ENCODE results near the gene NDUFV2. TPM values are rescaled to one million over a fixed set of nuclear protein-coding genes. Genes with fewer than 3 reads are reported as not detected.
"Not testable (repeated sequence)": the region's sequence is repeated elsewhere in the genome, so short reads cannot be mapped to it uniquely, and the experiment has no call there.

NDUFV2 gene
- total RNA-seq, 1 experiment from 2014 or later: 215 TPM

DNA sequence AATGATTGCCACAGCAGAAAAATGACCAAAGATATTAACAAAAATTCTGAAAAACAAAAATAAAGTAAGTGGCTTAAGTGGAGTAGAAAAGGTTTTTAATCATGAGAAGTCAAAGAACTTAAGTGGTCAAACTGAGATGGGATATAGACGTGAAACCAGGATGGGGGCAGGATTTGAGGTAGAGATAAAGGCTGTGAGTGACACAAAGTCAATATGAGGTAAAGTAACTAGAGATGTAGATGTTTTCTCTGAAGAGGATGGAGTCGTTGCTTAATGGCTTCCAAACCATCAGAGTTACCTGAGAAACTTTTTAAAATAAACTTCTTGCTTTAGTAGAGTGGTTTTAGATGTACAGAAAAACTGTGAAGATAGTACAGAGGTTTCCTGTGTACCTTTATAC, 55.3 kb downstream of the NDUFV2 start:
- H3K79me2 ChIP-seq (ENCODE audit: low read depth): peaks cover 24% of the 10 kb centered on the region; the same call in 1 of the 2 replicates
- BruUV-seq (replicated peaks): no TSS peak
- no peaks in the 10 kb centered on the region for H3K4me1 ChIP-seq (replicated peaks; ENCODE audit: insufficient read depth)
- intact Hi-C loops (cut with micrococcal nuclease; ENCODE audit: unreplicated experiment): no loop called here
- TF ChIP-seq, protein P1, sequence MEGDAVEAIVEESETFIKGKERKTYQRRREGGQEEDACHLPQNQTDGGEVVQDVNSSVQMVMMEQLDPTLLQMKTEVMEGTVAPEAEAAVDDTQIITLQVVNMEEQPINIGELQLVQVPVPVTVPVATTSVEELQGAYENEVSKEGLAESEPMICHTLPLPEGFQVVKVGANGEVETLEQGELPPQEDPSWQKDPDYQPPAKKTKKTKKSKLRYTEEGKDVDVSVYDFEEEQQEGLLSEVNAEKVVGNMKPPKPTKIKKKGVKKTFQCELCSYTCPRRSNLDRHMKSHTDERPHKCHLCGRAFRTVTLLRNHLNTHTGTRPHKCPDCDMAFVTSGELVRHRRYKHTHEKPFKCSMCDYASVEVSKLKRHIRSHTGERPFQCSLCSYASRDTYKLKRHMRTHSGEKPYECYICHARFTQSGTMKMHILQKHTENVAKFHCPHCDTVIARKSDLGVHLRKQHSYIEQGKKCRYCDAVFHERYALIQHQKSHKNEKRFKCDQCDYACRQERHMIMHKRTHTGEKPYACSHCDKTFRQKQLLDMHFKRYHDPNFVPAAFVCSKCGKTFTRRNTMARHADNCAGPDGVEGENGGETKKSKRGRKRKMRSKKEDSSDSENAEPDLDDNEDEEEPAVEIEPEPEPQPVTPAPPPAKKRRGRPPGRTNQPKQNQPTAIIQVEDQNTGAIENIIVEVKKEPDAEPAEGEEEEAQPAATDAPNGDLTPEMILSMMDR (conservative IDR thresholded peaks at IDR 0.05): no peak
- TF ChIP-seq EZH2 (IDR thresholded peaks at IDR 0.05; ENCODE audit: low read depth): no peak
- peaks cover 7% of the 10 kb centered on the region for H4K20me1 ChIP-seq (ENCODE audit: insufficient read depth)
- no peaks in the 10 kb centered on the region for H3K9me2 ChIP-seq (ENCODE audit: insufficient read depth)
- no peaks in the 10 kb centered on the region for H3K36me3 ChIP-seq (ENCODE audit: low read depth)
- H3K9me3 ChIP-seq (ENCODE audit: insufficient read depth, low read depth): no peaks in the 10 kb centered on the region; the same call in 1 of the 2 replicates
- no peak overlapping the region for H3K4me2 ChIP-seq
- H3K27me3 ChIP-seq (ENCODE audit: insufficient read depth, low read depth): no peaks in the 10 kb centered on the region
- no peak overlapping the region for H2AFZ ChIP-seq
- no peak overlapping the region for H3K27ac ChIP-seq
- DNase-seq: no peak
- no peak overlapping the region for H3K4me3 ChIP-seq
- CTCF ChIA-PET: no interaction called here
- H3F3A ChIP-seq (ENCODE audit: insufficient read depth, low read depth): no peaks in the 10 kb centered on the region
- POLR2A ChIA-PET (ENCODE audit: unreplicated experiment): no interaction called here

DNA sequence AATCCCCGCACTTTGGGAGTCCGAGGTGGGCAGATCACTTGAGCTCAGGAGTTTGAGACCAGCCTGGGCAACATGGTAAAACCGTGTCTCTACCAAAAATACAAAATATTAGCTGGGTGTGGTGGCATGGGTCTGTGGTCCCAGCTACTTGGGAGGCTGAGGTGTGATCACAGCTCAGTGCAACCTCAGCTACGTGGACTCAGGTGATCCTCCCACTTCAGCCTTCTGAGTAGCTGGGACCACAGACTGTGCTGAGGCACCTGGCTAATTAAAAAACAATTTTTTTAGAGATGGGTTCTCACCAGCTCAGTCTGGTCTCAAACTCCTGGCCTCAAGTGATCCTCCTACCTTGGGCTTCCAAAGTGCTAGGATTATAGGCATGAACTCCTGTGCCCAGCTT, 57.5 kb downstream of the NDUFV2 start:
- H3K4me1 ChIP-seq (replicated peaks; ENCODE audit: insufficient read depth): no peaks in the 10 kb centered on the region
- H3K9me3 ChIP-seq (ENCODE audit: insufficient read depth, low read depth): peaks cover 8% of the 10 kb centered on the region
- POLR2A ChIA-PET (ENCODE audit: unreplicated experiment): interaction anchor here (0.6 to 0.7 kb wide), 2 partner anchors 12 to 365 kb away, joined by 4 read pairs; no protein-coding TSS in a partner anchor
- H3K4me3 ChIP-seq: no peak overlapping the region
- H3K27me3 ChIP-seq (ENCODE audit: insufficient read depth, low read depth): no peaks in the 10 kb centered on the region
- no peaks in the 10 kb centered on the region for H3F3A ChIP-seq (ENCODE audit: insufficient read depth, low read depth)
- H3K4me2 ChIP-seq: no peak overlapping the region
- H2AFZ ChIP-seq: no peak overlapping the region
- TF ChIP-seq EZH2 (IDR thresholded peaks at IDR 0.05; ENCODE audit: low read depth): no peak
- TF ChIP-seq, protein P1 (conservative IDR thresholded peaks at IDR 0.05): no peak
- no peaks in the 10 kb centered on the region for H3K9me2 ChIP-seq (ENCODE audit: insufficient read depth)
- H3K36me3 ChIP-seq (ENCODE audit: low read depth): no peaks in the 10 kb centered on the region
- no peak for DNase-seq
- H3K27ac ChIP-seq: no peak overlapping the region
- peaks cover 32% of the 10 kb centered on the region for H3K79me2 ChIP-seq (ENCODE audit: low read depth)
- BruUV-seq (replicated peaks): no TSS peak
- intact Hi-C loops (cut with micrococcal nuclease; ENCODE audit: unreplicated experiment): no loop called here
- CTCF ChIA-PET: no interaction called here
- H4K20me1 ChIP-seq (ENCODE audit: insufficient read depth): peaks cover 7% of the 10 kb centered on the region

DNA sequence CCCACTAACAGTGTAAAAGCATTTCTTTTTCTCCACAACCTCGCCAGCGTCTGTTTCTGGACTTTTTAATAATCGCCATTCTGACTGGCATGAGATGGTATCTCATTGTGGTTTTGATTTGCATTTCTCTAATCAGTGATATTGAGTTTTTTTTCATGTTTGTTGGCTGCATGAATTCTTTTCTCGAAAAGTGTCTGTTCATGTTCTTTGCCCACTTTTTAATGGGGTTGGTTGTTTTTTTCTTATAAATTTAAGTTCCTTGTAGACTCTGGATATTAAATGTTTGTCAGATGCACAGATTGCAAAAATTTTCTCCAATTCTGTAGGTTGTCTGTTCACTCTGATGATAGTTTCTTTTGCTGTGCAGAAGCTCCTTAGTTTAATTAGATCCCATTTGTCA, 60.2 kb downstream of the NDUFV2 start:
- H3K4me1 ChIP-seq (replicated peaks; ENCODE audit: insufficient read depth); POLR2A ChIA-PET (ENCODE audit: unreplicated experiment); H3K9me3 ChIP-seq (ENCODE audit: insufficient read depth, low read depth); H3K36me3 ChIP-seq (ENCODE audit: low read depth); H3K27me3 ChIP-seq (ENCODE audit: insufficient read depth, low read depth); H4K20me1 ChIP-seq (ENCODE audit: insufficient read depth); H3K9me2 ChIP-seq (ENCODE audit: insufficient read depth); H3F3A ChIP-seq (ENCODE audit: insufficient read depth, low read depth); H3K4me2 ChIP-seq; DNase-seq; BruUV-seq (replicated peaks); H3K27ac ChIP-seq; CTCF ChIA-PET; intact Hi-C loops (cut with micrococcal nuclease; ENCODE audit: unreplicated experiment); H2AFZ ChIP-seq; H3K4me3 ChIP-seq: not testable (repeated sequence)
- peaks cover 25% of the 10 kb centered on the region for H3K79me2 ChIP-seq (ENCODE audit: low read depth)

DNA sequence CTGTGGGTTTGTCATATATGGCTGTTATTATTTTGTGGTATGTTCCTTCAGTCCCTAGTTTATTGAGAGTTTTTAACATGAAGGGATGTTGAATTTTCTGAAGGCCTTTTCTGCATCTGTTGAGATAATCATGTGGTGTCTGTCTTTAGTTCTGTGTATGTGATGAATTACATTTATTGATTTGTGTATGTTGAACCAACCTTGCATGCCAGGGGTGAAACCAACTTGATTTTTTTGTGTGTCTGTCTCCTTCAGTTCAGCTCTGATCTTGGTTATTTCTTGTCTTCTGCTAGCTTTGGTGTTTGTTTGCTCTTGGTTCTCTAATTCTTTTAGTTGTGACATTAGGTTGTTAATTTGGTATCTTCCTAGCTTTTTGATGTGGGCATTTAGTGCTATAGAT, 61.6 kb downstream of the NDUFV2 start:
- DNase-seq; H3K9me2 ChIP-seq (ENCODE audit: insufficient read depth); H3K27me3 ChIP-seq (ENCODE audit: insufficient read depth, low read depth); H3K4me3 ChIP-seq; H3K27ac ChIP-seq; H3F3A ChIP-seq (ENCODE audit: insufficient read depth, low read depth); POLR2A ChIA-PET (ENCODE audit: unreplicated experiment); intact Hi-C loops (cut with micrococcal nuclease; ENCODE audit: unreplicated experiment); H3K4me1 ChIP-seq (replicated peaks; ENCODE audit: insufficient read depth); CTCF ChIA-PET; H3K36me3 ChIP-seq (ENCODE audit: low read depth); H3K9me3 ChIP-seq (ENCODE audit: insufficient read depth, low read depth); BruUV-seq (replicated peaks); H3K4me2 ChIP-seq; H2AFZ ChIP-seq; H4K20me1 ChIP-seq (ENCODE audit: insufficient read depth): not testable (repeated sequence)
- H3K79me2 ChIP-seq (ENCODE audit: low read depth): peaks cover 25% of the 10 kb centered on the region

DNA sequence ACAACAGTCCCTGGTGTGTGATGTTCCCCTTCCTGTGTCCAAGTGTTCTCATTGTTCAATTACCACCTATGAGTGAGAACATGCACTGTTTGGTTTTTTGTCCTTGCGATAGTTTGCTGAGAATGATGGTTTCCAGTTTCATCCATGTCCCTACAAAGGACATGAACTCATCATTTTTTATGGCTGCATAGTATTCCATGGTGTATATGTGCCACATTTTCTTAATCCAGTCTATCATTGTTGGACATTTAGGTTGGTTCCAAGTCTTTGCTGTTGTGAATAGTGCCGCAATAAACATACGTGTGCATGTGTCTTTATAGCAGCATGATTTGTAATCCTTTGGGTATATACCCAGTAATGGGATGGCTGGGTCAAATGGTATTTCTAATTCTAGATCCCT, 63.4 kb downstream of the NDUFV2 start:
- H3F3A ChIP-seq (ENCODE audit: insufficient read depth, low read depth); H3K4me1 ChIP-seq (replicated peaks; ENCODE audit: insufficient read depth); H3K4me3 ChIP-seq; H3K4me2 ChIP-seq; H3K36me3 ChIP-seq (ENCODE audit: low read depth); BruUV-seq (replicated peaks); H3K9me2 ChIP-seq (ENCODE audit: insufficient read depth); intact Hi-C loops (cut with micrococcal nuclease; ENCODE audit: unreplicated experiment); H3K27me3 ChIP-seq (ENCODE audit: insufficient read depth, low read depth); H2AFZ ChIP-seq; DNase-seq; H3K27ac ChIP-seq; CTCF ChIA-PET; POLR2A ChIA-PET (ENCODE audit: unreplicated experiment); H4K20me1 ChIP-seq (ENCODE audit: insufficient read depth): not testable (repeated sequence)
- H3K9me3 ChIP-seq (ENCODE audit: insufficient read depth, low read depth): peaks cover 12% of the 10 kb centered on the region
- peaks cover 25% of the 10 kb centered on the region for H3K79me2 ChIP-seq (ENCODE audit: low read depth)

DNA sequence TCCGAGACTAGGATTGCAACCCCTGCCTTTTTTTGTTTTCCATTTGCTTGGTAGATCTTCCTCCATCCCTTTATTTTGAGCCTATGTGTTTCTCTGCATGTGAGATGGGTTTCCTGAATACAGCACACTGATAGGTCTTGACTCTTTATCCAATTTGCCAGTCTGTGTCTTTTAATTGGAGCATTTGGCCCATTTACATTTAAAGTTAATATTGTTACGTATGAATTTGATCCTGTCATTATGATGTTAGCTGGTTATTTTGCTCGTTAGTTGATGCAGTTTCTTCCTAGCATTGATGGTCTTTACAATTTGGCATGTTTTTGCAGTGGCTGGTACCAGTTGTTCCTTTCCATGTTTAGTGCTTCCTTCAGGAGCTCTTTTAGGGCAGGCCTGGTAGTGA, 67.0 kb downstream of the NDUFV2 start:
- H3K79me2 ChIP-seq (ENCODE audit: low read depth): peaks cover 16% of the 10 kb centered on the region
- H3K4me3 ChIP-seq; H2AFZ ChIP-seq; H3K9me3 ChIP-seq (ENCODE audit: insufficient read depth, low read depth); H3K9me2 ChIP-seq (ENCODE audit: insufficient read depth); BruUV-seq (replicated peaks); H4K20me1 ChIP-seq (ENCODE audit: insufficient read depth); H3K27me3 ChIP-seq (ENCODE audit: insufficient read depth, low read depth); H3F3A ChIP-seq (ENCODE audit: insufficient read depth, low read depth); POLR2A ChIA-PET (ENCODE audit: unreplicated experiment); intact Hi-C loops (cut with micrococcal nuclease; ENCODE audit: unreplicated experiment); H3K27ac ChIP-seq; CTCF ChIA-PET; H3K4me2 ChIP-seq; H3K36me3 ChIP-seq (ENCODE audit: low read depth); H3K4me1 ChIP-seq (replicated peaks; ENCODE audit: insufficient read depth); DNase-seq: not testable (repeated sequence)

Measured in PC-9 (cell line).